Liver (tissue), 3 donors: Measurements from ENCODE around the gene LIN9.

Source experiments
- CTCF ChIP-seq: fragments of 150-350 bp; IDR thresholded peaks from 2 replicates; pipeline ENCODE4 v1.5.1; 2017; ENCODE audit warnings: improper control_type of control experiment, low read depth, low read length; ENCODE audit not compliant: missing input control
- HNF4G ChIP-seq: IDR thresholded peaks from 2 replicates; pipeline ENCODE4 v1.6.1; 2016; ENCODE audit warnings: antibody characterized with exemption
- JUND ChIP-seq, 2 donors: IDR thresholded peaks; 2 replicates each; pipeline ENCODE4 v1.6.1; 2016; ENCODE audit warnings: antibody characterized with exemption in 2 of 2
- RAD21 ChIP-seq, 2 donors: IDR thresholded peaks; 2 replicates each; pipeline ENCODE4 v1.6.1; 2016; ENCODE audit warnings: antibody characterized with exemption in 2 of 2, mild to moderate bottlenecking in 2 of 2
- REST ChIP-seq: IDR thresholded peaks from 2 replicates; pipeline ENCODE4 v1.6.1; 2016; ENCODE audit warnings: antibody characterized with exemption, mild to moderate bottlenecking
- RXRA ChIP-seq, 2 donors: IDR thresholded peaks; 2 replicates each; pipeline ENCODE4 v1.6.1; 2017 to 2018; ENCODE audit warnings: antibody characterized with exemption in 2 of 2, mild to moderate bottlenecking in 1 of 2
- SP1 ChIP-seq: IDR thresholded peaks from 2 replicates; pipeline ENCODE4 v1.6.1; 2018; ENCODE audit warnings: antibody characterized with exemption, mild to moderate bottlenecking
- TAF1 ChIP-seq: conservative IDR thresholded peaks from 2 replicates; pipeline ENCODE4 v1.6.1; 2016; ENCODE audit warnings: antibody characterized with exemption, mild to moderate bottlenecking
- YY1 ChIP-seq: IDR thresholded peaks from 2 replicates; pipeline ENCODE4 v1.6.1; 2016; ENCODE audit warnings: antibody characterized with exemption, mild to moderate bottlenecking
- TF ChIP-seq, protein P1 (sequence below): IDR thresholded peaks from 2 replicates; pipeline ENCODE4 v1.6.1; 2016; ENCODE audit warnings: antibody characterized with exemption
- donor health status: healthy.
- donor health status: healthy.

DNA sequence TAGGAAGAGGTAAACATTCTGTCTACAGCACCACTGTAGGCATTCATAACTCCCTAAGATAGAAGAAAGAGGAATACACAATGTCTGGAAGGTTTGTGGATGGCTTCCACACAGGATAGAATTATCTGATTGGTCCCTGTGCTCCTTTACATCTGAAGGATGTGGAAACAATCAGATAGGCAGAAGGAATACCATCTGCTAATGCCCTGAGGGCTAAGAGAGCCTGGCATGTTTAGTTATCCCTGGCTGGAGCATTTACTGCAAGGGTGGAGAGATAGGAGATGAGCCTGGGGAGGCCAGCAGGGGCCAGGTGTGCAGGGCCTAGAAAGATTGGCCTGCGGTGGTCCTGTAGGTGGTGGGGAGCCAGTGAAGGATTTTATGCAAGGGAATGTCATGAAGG is 113.8 kb downstream of the LIN9 start:
- TF ChIP-seq CTCF: no peak
- no peak for TF ChIP-seq REST
- no peak for TF ChIP-seq TAF1
- TF ChIP-seq, protein P1, sequence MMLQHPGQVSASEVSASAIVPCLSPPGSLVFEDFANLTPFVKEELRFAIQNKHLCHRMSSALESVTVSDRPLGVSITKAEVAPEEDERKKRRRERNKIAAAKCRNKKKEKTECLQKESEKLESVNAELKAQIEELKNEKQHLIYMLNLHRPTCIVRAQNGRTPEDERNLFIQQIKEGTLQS: no peak
- TF ChIP-seq YY1: no peak
- TF ChIP-seq RAD21 (IDR thresholded peaks at IDR 0.05): no peak
- TF ChIP-seq RXRA (IDR thresholded peaks at IDR 0.05): no peak
- TF ChIP-seq SP1: no peak
- no peak for TF ChIP-seq HNF4G
- no peak for TF ChIP-seq JUND (IDR thresholded peaks at IDR 0.05)
